ENCODE measurements around the gene SRGAP2C. TPM values are rescaled to one million over a fixed set of nuclear protein-coding genes. Genes with fewer than 3 reads are reported as not detected.
A peak's percentile ranks its signal among the peaks of the same experiment; 100 is the strongest.
"Not testable (repeated sequence)": the region's sequence is repeated elsewhere in the genome, so short reads cannot be mapped to it uniquely, and the experiment has no call there.

Gene SRGAP2C
- polyA plus RNA-seq, 1 of the 3 experiments (the other 2 are of a cell fraction) = 3.2 TPM

DNA sequence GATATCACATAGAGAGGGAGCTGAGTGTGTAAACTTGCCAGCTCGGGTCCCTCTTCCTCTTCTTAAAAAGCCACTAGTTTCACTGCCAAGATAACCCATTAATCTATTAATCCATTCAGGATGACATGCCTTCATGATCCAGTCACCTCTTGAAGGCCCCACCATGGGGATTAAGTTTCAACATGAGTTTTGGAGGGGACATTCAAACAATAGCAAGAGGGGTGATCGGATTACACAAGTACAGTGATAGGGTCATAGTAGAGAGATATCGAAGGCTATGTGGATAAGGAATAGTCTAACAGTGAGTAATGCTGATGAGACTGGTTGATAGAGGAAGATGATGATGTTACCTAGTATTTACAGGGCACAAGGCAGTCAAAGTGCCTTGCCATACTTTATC is 18.2 kb downstream of the SRGAP2C start:
- CTCF ChIA-PET = not testable (repeated sequence)

DNA sequence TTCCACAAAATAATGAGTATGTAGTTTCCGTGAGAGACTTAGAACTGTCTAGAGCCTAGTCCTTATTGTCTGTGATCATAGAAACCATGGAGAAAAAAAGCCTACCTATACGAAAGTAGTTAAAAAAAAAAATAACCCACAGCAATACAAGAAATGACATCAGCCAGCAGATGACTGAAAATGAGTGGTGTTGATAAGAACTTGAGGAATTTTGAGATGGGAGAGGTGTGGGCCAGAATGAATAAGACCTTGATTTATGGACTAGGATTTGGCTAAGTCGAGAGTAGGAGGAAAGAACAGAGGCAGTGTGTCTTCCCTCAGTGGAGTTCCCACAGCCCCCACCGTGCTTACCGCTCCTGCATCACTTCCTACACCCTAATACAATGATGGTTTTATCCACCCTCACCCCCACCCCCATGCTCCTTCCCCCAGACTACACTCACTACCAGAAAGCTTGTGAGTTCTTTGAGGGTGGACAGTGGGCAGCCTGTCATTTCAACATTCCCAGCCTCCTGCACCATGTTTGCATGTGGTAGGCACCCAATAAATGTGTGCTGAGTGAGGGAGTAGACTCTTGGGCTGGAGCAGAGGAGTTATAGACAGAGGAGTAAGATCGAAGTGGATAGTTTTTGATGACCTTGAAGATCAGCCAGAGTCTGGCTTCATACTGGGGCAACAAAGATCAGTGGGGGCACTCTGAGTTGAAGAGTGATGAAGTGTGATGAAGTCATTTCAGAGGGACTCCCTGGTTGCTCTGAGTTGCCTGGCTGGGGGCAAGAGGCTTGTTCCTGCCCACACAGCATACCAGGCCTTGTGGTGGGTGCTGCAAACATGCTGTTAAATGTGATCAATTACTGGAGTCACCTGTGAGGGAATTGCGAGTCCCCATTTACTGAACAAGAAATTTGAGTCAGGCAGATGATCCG is 21.3 kb downstream of the SRGAP2C start:
- POLR2A ChIA-PET; H3K9me3 ChIP-seq; H3K36me3 ChIP-seq (replicated peaks in 1 of 2; ENCODE audit: control insufficient read depth in 1 of 2, insufficient read depth in 2 of 2, low read length in 1 of 2); H3K27ac ChIP-seq (ENCODE audit: low read depth in 2 of 2, low read length in 1 of 2); H2AFZ ChIP-seq (ENCODE audit: low read depth); H3K27me3 ChIP-seq (ENCODE audit: insufficient read depth); CTCF ChIA-PET; H3K9me2 ChIP-seq; H3K9ac ChIP-seq; H3K4me3 ChIP-seq (ENCODE audit: low read depth in 2 of 2, low read length in 1 of 2); H4K20me1 ChIP-seq (ENCODE audit: insufficient read depth); H3F3A ChIP-seq (replicated peaks; ENCODE audit: insufficient read depth); H3K4me2 ChIP-seq; H3K4me1 ChIP-seq (ENCODE audit: control insufficient read depth in 1 of 2, insufficient read depth in 2 of 2, low read depth in 1 of 2, low read length in 1 of 2); H3K79me2 ChIP-seq (ENCODE audit: insufficient read depth); DNase-seq: not testable (repeated sequence)
- 84% methylated on average over 3 of the region's 8 CpGs for WGBS (ENCODE audit: low lambda C conversion rate)

More for the DNA sequence above, 18.2 kb downstream of the SRGAP2C start:
- H3K27me3 ChIP-seq (ENCODE audit: insufficient read depth); H3K4me2 ChIP-seq; H3K36me3 ChIP-seq (replicated peaks in 1 of 2; ENCODE audit: control insufficient read depth in 1 of 2, insufficient read depth in 2 of 2, low read length in 1 of 2); POLR2A ChIA-PET; H3K27ac ChIP-seq (ENCODE audit: low read depth in 2 of 2, low read length in 1 of 2); H2AFZ ChIP-seq (ENCODE audit: low read depth); H3K4me1 ChIP-seq (ENCODE audit: control insufficient read depth in 1 of 2, insufficient read depth in 2 of 2, low read depth in 1 of 2, low read length in 1 of 2); H3K9me3 ChIP-seq; H3K4me3 ChIP-seq (ENCODE audit: low read depth in 2 of 2, low read length in 1 of 2); H4K20me1 ChIP-seq (ENCODE audit: insufficient read depth); DNase-seq; H3K9ac ChIP-seq; H3K79me2 ChIP-seq (ENCODE audit: insufficient read depth); H3K9me2 ChIP-seq; H3F3A ChIP-seq (replicated peaks; ENCODE audit: insufficient read depth): not testable (repeated sequence)
- TF ChIP-seq, protein P1, sequence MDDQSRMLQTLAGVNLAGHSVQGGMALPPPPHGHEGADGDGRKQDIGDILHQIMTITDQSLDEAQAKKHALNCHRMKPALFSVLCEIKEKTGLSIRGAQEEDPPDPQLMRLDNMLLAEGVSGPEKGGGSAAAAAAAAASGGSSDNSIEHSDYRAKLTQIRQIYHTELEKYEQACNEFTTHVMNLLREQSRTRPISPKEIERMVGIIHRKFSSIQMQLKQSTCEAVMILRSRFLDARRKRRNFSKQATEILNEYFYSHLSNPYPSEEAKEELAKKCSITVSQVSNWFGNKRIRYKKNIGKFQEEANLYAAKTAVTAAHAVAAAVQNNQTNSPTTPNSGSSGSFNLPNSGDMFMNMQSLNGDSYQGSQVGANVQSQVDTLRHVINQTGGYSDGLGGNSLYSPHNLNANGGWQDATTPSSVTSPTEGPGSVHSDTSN (IDR thresholded peaks at IDR 0.05) = peak; percentile 18; the same call in 1 of the 2 replicates
- 51% methylated on average over 3 of the region's 3 CpGs for WGBS (ENCODE audit: low lambda C conversion rate)

DNA sequence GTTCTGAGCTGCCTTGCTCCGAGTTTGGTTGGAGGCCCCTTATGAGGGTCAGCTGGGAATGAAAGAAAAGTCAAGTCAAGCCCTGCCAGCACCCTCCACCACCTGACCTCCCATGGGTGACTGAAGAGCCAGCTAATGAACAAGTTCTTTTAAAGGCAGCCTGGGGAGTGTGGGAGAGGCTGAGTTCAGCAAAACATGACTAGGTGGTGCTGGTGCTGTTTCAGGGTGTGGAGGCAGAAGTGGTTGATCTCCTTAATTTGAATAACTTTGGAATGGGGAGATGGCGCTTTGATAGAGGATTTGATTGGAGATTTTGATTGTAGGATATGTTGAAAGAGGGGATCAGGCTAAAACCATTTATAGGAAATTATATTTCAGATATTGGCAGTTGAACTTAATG is 22.6 kb downstream of the SRGAP2C start:
- H2AFZ ChIP-seq (ENCODE audit: low read depth); POLR2A ChIA-PET; H3K9me3 ChIP-seq; H3K79me2 ChIP-seq (ENCODE audit: insufficient read depth); H3K9ac ChIP-seq; H3K9me2 ChIP-seq; H3K4me3 ChIP-seq (ENCODE audit: low read depth in 2 of 2, low read length in 1 of 2); H3F3A ChIP-seq (replicated peaks; ENCODE audit: insufficient read depth); CTCF ChIA-PET; H3K4me1 ChIP-seq (ENCODE audit: control insufficient read depth in 1 of 2, insufficient read depth in 2 of 2, low read depth in 1 of 2, low read length in 1 of 2); H3K4me2 ChIP-seq; H3K27ac ChIP-seq (ENCODE audit: low read depth in 2 of 2, low read length in 1 of 2); H4K20me1 ChIP-seq (ENCODE audit: insufficient read depth); H3K36me3 ChIP-seq (replicated peaks in 1 of 2; ENCODE audit: control insufficient read depth in 1 of 2, insufficient read depth in 2 of 2, low read length in 1 of 2); H3K27me3 ChIP-seq (ENCODE audit: insufficient read depth); DNase-seq: not testable (repeated sequence)
- 85% methylated on average over 2 of the region's 2 CpGs for WGBS (ENCODE audit: low lambda C conversion rate)

DNA sequence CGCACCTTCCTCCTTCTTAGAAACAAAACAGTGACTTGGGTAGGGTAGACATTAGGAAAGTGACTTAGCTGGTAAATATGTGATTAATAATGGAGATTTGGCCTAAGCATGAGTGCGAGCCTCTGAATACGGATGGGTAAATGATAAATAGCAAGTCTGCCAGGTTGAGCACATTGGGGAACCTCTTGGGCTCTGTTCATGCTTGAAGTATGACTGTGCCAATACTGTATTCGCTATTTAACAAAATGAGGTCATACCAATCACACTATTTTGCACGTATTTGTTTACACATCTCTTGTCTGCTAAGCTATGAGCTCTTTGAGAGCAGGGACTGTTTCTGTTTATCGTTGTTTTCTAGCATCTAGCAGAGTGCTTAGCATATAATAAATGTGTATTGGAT is 23.6 kb downstream of the SRGAP2C start:
- POLR2A ChIA-PET = not testable (repeated sequence)

DNA sequence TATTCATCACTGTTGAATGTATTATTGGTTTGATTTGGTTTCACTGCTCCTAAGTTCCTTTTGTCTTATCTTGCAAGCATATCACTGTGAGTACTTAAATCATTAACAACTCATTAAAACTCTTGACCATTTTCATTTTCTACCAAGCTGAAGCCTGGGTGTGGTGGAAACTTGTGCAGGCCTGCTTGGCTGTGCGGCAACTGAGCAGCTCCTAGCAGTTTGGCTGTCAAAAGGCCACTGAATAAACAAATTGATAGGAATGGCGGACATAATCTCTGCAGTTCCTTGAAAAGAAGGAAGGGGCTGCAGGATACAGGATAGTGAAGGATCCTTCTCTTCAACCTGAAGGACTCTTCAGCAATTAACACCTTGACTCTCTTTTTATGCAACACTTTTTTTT is 26.0 kb downstream of the SRGAP2C start:
- CTCF ChIA-PET; H3K79me2 ChIP-seq (ENCODE audit: insufficient read depth); H3K9me2 ChIP-seq; H3K4me2 ChIP-seq; H3K9me3 ChIP-seq; POLR2A ChIA-PET; H3K27me3 ChIP-seq (ENCODE audit: insufficient read depth); H2AFZ ChIP-seq (ENCODE audit: low read depth); H4K20me1 ChIP-seq (ENCODE audit: insufficient read depth); H3K4me1 ChIP-seq (ENCODE audit: control insufficient read depth in 1 of 2, insufficient read depth in 2 of 2, low read depth in 1 of 2, low read length in 1 of 2); H3K9ac ChIP-seq; H3K4me3 ChIP-seq (ENCODE audit: low read depth in 2 of 2, low read length in 1 of 2); H3F3A ChIP-seq (replicated peaks; ENCODE audit: insufficient read depth); H3K27ac ChIP-seq (ENCODE audit: low read depth in 2 of 2, low read length in 1 of 2); H3K36me3 ChIP-seq (replicated peaks in 1 of 2; ENCODE audit: control insufficient read depth in 1 of 2, insufficient read depth in 2 of 2, low read length in 1 of 2); DNase-seq: not testable (repeated sequence)
- WGBS (ENCODE audit: low lambda C conversion rate) = no CpG with 5 or more reads among the region's 2 CpGs

More for the DNA sequence above, 23.6 kb downstream of the SRGAP2C start:
- H4K20me1 ChIP-seq (ENCODE audit: insufficient read depth); CTCF ChIA-PET; H3K9me2 ChIP-seq; H3K27ac ChIP-seq (ENCODE audit: low read depth in 2 of 2, low read length in 1 of 2); H3K4me3 ChIP-seq (ENCODE audit: low read depth in 2 of 2, low read length in 1 of 2); H3K4me1 ChIP-seq (ENCODE audit: control insufficient read depth in 1 of 2, insufficient read depth in 2 of 2, low read depth in 1 of 2, low read length in 1 of 2); H3F3A ChIP-seq (replicated peaks; ENCODE audit: insufficient read depth); H3K79me2 ChIP-seq (ENCODE audit: insufficient read depth); H3K36me3 ChIP-seq (replicated peaks in 1 of 2; ENCODE audit: control insufficient read depth in 1 of 2, insufficient read depth in 2 of 2, low read length in 1 of 2); H3K4me2 ChIP-seq; H3K27me3 ChIP-seq (ENCODE audit: insufficient read depth); DNase-seq; H3K9ac ChIP-seq; H2AFZ ChIP-seq (ENCODE audit: low read depth); H3K9me3 ChIP-seq: not testable (repeated sequence)
- WGBS (ENCODE audit: low lambda C conversion rate) = 84% methylated on average over 5 of the region's 6 CpGs

DNA sequence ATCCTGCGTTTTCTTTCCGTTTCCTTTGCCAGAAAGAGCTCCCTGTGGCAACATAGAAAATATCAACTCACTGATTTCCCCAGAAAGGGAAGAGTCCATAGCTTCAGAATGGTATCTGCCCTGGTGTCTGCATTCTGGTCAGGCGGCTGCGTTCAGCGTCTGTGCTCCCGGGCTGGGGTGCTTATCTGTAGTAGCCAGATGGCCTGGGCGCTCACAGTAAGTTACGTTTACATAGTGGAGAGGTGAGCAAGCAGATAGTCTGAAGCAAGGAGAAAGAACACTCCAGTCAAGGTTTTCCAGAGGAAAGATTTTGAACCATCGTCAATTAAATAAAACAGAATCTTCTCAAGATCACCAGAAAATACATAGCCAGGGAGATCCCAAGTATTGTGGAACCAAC is 28.7 kb downstream of the SRGAP2C start:
- DNase-seq; H3K4me2 ChIP-seq; H3K9ac ChIP-seq; CTCF ChIA-PET; H3K4me3 ChIP-seq (ENCODE audit: low read depth in 2 of 2, low read length in 1 of 2); H3K9me3 ChIP-seq; H3K4me1 ChIP-seq (ENCODE audit: control insufficient read depth in 1 of 2, insufficient read depth in 2 of 2, low read depth in 1 of 2, low read length in 1 of 2); H3K79me2 ChIP-seq (ENCODE audit: insufficient read depth); POLR2A ChIA-PET; H3K36me3 ChIP-seq (replicated peaks in 1 of 2; ENCODE audit: control insufficient read depth in 1 of 2, insufficient read depth in 2 of 2, low read length in 1 of 2); H3K27ac ChIP-seq (ENCODE audit: low read depth in 2 of 2, low read length in 1 of 2); H4K20me1 ChIP-seq (ENCODE audit: insufficient read depth); H3K9me2 ChIP-seq; H3F3A ChIP-seq (replicated peaks; ENCODE audit: insufficient read depth); H3K27me3 ChIP-seq (ENCODE audit: insufficient read depth); H2AFZ ChIP-seq (ENCODE audit: low read depth): not testable (repeated sequence)
- no CpG with 5 or more reads among the region's 9 CpGs for WGBS (ENCODE audit: low lambda C conversion rate)
